HG03175 (cell line): ENCODE results near the gene PC.
"Not testable (repeated sequence)": the region's sequence is repeated elsewhere in the genome, so short reads cannot be mapped to it uniquely, and the experiment has no call there.

ENCODE experiments used
- ATAC-seq: cut with Tn5 transposase; IDR thresholded peaks from one replicate; pipeline ENCODE4 v1.9.1; 2021; ENCODE audit warnings: mild to moderate bottlenecking, moderate library complexity; ENCODE audit not compliant: unreplicated experiment

The PC gene

GRCh38 chr11:66981976-66982578 is 23.9 kb upstream of the PC start:
- ATAC-seq, result no peak

- no peak for ATAC-seq
Measured at GRCh38 chr11:66979336-66979980, 21.3 kb upstream of the PC start.

DNA sequence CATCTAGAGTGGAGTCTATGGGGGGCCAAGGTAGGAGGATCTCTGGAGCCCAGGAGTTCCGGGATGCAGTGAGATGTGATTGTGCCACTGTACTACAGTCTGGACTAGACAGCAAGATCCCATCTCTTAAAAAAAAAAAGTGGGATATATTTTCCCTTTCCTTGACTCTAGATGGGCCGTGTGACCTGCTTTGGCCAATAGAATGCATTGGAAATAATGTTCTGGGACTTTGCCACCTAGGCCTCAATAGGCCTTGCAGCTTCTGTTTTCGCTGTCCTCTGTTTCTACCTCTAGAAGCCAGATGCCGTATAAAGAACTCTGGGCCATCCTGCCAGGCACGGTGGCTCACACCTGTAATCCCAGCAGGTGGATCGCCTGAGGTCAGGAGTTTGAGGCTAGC is 20.5 kb upstream of the PC start:
- no peak for ATAC-seq

DNA sequence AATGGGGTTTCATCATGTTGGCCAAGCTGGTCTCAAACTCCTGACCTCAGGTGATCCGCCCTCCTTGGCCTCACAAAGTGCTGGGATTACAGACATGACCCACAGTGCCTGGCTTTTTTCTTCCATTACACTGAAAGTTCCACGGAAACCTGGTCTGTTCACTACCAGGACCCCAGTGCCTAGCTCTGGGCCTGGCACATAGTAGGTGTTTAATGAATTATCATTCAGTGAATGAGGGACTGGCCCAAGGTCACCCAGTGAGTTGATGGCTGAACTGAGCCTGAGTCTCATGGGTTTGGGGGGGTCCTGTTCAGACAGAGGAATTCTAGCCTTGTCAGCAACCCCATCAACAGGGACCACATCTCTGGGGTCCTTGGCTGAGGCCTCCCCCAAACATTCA is 20.0 kb upstream of the PC start:
- ATAC-seq, result no peak

DNA sequence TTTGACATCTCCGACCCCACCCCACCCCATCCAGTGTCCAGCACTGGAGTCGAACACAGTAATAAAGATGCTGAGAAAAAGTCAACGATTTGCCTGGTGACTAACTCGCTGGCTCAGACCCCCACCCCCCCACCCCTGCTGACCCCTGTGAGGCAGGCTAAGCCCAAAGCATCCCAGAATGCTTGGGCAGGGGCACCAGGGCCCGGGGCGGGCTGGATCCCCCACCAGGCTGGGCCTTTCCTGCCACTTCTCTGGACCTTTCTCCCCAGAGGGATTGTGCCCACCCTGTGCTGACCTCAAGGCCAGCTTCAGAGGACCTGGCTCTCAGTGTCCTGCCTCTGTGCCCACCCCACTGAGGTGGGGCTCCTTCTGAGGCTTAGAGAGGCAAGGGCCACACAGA is 18.7 kb upstream of the PC start:
- ATAC-seq, result no peak

- ATAC-seq, result no peak
Measured at GRCh38 chr11:66976028-66976467, 17.9 kb upstream of the PC start.

DNA sequence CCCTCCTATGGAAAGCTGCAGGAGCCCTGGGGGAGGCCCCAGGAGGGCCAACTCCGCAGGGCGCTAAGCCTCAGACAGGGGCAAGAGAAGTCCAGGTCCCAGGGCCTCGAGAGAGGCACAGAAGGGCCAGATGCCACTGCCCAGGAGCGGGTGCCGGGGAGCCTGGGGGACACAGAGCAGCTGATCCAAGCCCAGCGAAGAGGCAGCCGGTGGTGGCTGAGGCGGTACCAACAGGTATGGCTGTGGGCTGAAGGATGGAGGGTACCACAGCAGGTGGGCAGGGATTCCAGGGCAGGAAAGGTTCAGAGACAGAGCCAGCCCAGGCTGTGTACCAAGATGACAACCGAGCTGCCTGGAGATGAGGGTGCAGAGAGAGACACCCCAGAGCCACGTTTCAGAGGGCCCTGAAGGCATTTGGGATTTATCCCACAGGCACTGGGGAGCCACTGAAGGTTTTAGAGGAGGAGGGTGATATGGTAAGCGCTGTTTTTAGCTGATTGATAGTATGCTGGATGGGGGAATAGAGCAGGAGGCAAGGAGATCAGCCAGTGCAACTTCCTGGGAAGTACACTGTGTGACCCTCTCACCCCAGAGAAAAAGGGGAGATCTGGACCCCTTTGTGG is 17.3 kb upstream of the PC start:
- no peak for ATAC-seq

DNA sequence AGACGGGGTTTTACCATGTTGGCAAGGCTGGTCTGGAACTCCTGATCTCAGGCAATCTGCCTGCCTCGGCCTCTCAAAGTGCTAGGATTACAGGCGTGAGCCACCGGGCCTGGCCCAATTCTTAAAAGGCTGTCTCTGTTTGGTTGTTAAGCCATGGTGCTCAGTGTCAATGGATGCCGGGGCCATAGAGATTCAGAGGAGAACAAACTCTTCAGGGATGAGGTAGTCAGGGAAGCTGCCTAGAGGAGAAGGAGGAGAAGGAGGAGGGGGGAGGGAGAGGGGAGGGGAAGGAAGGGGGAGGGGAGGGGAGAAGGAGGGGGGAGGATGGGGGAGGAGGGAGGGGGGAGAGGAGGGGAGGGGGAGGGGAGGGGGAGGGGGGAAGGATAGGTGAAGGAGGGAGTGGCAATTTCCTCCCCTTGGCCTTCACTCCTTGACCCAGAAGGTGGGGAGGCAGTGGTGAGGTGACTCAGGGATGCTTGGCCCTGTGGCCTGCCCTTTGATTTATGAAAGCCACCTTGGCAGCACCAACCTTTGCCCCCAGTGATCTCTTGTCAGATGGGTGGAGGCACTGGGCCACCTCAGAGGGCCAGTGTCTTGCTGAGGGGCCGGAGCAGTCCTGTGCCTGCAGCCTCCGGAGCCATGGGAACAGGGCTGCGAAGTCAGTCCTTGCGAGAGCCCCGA is 16.7 kb upstream of the PC start, which contains the start of gene C11orf86:
Gene C11orf86 (plus strand): TSS at position 581 of the 681 bp plus-strand sequence. CDS start 59 bp downstream, at position 640.
- no peak for ATAC-seq

- no peak for ATAC-seq
Measured at GRCh38 chr11:66973956-66974580, 15.9 kb upstream of the PC start.

DNA sequence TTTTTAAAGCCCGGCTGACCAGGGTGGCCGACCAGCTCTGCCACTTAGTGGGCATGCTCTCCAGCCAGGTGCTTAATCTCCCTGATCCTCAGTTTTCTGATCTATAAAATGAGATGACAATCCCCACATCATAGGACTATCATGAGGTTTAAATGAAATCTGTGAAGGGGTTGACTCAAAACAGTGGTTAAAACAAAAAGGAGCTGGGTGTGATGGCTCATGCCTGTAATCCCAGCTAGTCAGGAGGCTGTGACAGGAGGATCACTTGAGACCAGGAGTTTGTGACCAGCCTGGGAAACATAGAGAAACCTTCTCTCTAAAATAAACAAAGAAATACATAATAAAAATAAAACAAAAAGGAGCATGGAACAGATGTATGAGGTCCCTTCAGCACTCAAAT is 13.3 kb upstream of the PC start:
- ATAC-seq, result no peak

GRCh38 chr11:66970807-66971442 is 12.7 kb upstream of the PC start:
- ATAC-seq, result no peak

DNA sequence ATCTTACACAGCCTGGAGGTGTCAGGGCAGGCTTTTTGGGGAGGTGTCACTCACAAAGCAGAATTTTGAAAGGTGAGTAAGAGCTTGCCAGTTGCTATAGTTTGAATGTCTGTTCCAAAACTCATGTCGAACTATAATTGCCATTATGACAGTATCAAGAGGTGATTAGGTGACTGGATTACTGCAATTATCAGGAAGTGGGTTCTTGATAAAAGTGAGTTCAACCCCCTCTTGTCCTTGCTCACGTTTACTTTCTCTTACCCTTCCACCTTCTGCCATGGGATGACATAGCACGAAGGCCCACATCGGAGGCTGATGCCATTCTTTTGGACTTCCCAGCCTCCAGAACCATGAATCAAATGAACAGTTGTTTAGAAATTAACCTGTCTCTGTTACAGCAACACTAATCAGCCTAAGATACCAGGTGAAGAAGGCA is 12.2 kb upstream of the PC start:
- no peak for ATAC-seq

GRCh38 chr11:66969584-66970225 is 11.5 kb upstream of the PC start:
- no peak for ATAC-seq

DNA sequence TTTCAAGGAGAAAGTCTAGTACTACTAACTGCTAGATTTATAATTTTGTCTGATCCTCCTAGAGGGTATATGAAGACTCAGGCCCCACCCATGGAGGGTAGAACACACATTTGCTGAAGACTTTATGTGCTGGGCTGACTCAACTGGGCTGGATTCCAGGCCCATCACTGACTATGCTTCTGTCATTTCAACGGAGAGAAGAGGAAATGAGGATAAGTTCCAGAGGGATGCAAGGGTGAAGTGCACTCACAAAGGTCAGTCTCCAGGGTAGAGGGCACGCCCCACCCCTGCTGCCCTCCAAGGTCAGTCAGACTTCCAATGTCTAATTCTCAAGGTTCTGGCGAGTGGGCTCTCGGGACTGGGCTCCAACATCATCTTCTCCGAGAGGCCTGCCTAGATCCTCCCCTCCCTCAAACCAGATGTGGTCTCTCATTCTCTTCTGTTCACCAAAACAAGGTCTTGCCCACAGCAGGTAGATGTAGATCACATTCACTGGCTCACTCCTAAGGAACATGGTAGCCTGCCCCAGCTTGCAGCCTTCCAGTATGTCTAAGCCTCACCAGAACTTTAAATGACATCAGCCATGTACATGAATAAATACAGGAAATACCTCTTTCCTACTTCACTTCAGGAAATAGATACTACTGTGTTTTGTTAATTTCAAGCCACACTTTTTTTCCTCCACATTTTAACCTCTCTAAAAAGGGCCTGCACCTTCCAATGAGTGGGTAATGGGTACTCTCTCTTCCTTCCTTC is 9.7 kb upstream of the PC start:
- ATAC-seq, result no peak

DNA sequence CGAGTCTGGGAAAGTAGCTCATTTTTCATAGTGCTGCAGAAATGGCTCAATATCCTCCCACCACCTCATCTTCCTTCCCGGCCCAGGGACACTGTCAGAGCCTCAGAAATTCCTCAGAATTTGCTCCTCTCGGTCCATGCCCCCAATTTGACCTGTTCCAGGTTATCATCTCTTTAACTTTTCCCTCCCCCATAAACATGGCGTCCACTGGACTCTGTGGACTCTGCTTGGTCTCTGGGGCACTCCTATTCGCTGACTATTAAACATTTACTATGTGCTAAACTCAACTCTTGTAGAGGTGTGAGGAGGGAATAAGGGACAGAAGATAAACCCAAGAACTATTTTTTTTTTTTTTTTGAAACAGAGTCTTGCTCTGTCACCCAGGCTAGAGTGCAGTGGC is 8.2 kb upstream of the PC start:
- no peak for ATAC-seq

DNA sequence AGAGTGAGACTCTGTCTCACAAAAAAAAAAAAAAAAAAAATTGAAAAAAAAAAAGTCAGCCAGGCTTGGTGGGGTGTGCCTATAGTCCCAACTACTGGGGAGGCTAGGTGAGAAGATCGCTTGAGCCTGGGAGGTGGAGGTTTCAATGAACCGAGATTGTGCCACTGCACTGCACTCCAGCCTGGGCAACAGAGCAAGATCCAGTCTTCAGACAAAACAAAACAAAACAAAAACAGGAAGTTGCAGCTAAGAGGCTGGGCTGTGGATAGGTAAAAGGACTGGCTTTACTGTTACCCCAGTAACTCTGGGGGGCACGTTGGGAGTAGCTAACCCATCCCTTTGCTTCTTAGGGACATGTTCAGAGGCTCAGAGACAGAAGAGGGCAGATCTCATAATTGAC is 6.3 kb upstream of the PC start:
- no peak for ATAC-seq

DNA sequence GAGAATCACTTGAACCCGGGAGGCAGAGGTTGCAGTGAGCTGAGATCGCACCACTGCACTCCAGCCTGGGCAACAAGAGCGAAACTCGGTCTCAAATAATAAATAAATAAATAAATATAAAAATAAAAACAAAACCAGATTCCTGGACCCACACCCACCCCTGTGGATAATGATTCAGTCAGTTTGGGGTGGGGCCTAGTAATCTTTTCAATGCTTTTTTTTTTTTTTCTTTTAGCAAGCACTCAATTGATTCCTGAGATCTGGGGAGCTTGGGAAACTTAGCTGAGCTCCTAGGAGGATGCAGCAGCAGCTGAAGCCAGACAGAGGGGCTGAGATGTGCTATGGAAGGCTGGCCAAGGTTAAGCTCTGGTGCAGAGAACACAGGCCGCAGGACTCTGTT is 4.6 kb upstream of the PC start:
- ATAC-seq, result no peak

DNA sequence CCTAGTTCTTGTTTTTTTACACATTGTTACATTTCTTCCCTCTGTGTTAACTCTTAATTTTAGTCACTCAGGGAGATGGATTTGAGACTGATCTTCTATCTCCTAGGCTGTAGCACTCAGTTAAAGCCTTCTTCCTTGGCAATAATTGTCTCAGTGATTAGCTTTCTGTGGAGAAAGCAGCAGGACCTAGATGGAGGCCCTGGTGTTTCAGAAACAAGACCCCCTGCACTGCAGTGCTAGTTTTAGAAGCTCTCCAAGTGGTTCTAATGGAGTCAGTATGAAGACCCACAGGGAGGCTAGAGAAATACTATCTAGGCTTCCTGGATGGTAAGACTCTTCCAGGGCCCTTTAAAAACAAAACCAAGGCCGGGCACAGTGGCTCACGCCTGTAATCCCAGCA is 4.1 kb upstream of the PC start:
- no peak for ATAC-seq

DNA sequence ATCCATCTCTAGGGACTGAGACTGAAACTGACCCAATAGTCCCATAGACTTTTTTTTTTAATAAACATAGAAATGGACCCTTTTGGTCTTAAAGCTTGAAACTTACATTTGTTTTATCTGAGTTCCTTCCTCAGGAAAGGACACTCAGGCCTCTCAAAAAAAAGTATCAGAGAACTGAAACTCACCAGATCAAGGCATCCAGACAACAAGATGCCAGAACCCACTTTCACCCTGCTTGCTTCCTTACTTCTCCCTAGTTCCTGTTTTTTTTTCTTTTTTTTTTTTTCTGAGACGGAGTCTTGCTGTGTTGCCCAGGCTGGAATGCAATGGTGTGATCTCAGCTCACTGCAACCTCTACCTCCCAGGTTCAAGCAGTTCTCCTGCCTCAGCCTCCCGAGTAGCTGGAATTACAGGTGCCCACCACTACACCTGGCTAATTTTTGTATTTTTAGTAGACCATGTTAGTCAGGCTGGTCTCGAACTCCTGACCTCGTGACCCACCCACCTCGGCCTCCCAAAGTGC is 3.6 kb upstream of the PC start:
- not testable (repeated sequence) for ATAC-seq

DNA sequence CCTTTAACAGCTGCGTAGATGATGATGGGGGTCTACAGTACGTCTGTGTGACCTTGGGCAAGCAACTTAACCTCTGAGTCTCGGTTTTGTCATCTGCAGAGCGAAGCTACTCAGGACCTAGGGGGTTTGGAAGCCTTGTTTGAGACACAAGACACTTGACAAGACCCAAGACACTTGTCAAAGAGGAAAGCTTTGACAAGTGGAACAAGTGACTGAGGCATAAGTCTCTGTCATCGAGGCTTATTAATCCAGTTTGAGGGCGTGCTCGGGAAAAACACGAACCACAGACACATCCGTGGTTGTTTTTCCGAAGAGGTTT is 732 bp upstream of the PC start:
- ATAC-seq, result no peak
